ENCODE data around the gene SPTY2D1.

SPTY2D1 gene

GRCh38 chr11:18563090-18563730 lies 70.9 kb downstream of the SPTY2D1 start:
- ATAC-seq, result no peak
- no peaks in the 10 kb centered on the region for H3K9me3 Mint-ChIP-seq
- H3K27ac Mint-ChIP-seq, result no peak overlapping the region
- no peak overlapping the region for H3K4me3 Mint-ChIP-seq
- peaks cover 8% of the 10 kb centered on the region for H3K36me3 Mint-ChIP-seq (ENCODE audit: low read depth)
- no peaks in the 10 kb centered on the region for H3K27me3 Mint-ChIP-seq
- no peak for DNase-seq
- H3K4me1 Mint-ChIP-seq, result no peaks in the 10 kb centered on the region
